Endothelial cell of umbilical vein (primary cell): ENCODE results near the gene CDH23. TPM values are rescaled to one million over a fixed set of nuclear protein-coding genes. Genes with fewer than 3 reads are reported as not detected.

Source experiments
- BruUV-seq: library from RNA; stranded (reverse); fragments of 400-500 nt; replicated peaks from 2 replicates; lab custom pipeline; 2021; lab: Mats Ljungman, UMichigan
- CTCF ChIA-PET: fragments of 300-600, 350-600 bp; sonication (Branson Sonifier 250); formaldehyde crosslinking; loops from one replicate; lab custom pipeline; 2021; ENCODE audit warnings: antibody characterized with exemption, inconsistent platforms; lab: Charles Lee
- POLR2A ChIA-PET: fragments of 300-600, 350-600 bp; sonication (Branson Sonifier 250); formaldehyde crosslinking; loops from one replicate; lab custom pipeline; 2021; ENCODE audit warnings: antibody characterized with exemption, inconsistent platforms; lab: Charles Lee
- DNase-seq: peaks from one replicate; pipeline ENCODE4 v3.0.0-alpha.2; 2011; ENCODE audit warnings: low read depth, low spot score
- FAIRE-seq: peaks from 2 replicates; lab custom pipeline; 2011; peaks lifted over from hg19 to GRCh38; lab: Jason Lieb, UNC
- H2AFZ ChIP-seq: 2 replicates; pipeline ENCODE4 v1.6.0; 2012; ENCODE audit warnings: low read depth, low read length, control low read depth, inconsistent platforms
- H3K27ac ChIP-seq: 2 replicates; pipeline ENCODE4 v1.5.1; 2011; ENCODE audit warnings: low read depth, mild to moderate bottlenecking, control low read depth, low read length, moderate library complexity; ENCODE audit not compliant: insufficient read depth
- H3K27me3 ChIP-seq, 2 experiments: 2 replicates each; pipeline versions ENCODE4 v1.6.0 to v1.6.1; 2011; ENCODE audit warnings: low read length in 2 of 2, mixed read lengths in 1 of 2; ENCODE audit not compliant: control insufficient read depth in 2 of 2, insufficient read depth in 2 of 2
- H3K36me3 ChIP-seq, 2 experiments: 2 replicates in 1 of 2; 3 replicates in 1 of 2; pipeline ENCODE4 v1.5.1; 2011; ENCODE audit warnings: low read length in 2 of 2, mild to moderate bottlenecking in 1 of 2, moderate library complexity in 1 of 2; ENCODE audit not compliant: control insufficient read depth in 2 of 2, insufficient read depth in 2 of 2; ENCODE audit errors: extremely low read depth in 1 of 2
- H3K4me1 ChIP-seq: 3 replicates; pipeline ENCODE4 v1.5.1; 2011; ENCODE audit warnings: mild to moderate bottlenecking, low read length; ENCODE audit not compliant: control insufficient read depth, insufficient read depth; ENCODE audit errors: extremely low read depth
- H3K4me2 ChIP-seq: 2 replicates; pipeline ENCODE4 v1.6.1; 2011; ENCODE audit warnings: low read length, control low read depth, mixed read lengths; ENCODE audit not compliant: insufficient read depth
- H3K4me3 ChIP-seq, 3 experiments: fragments of 200-600 bp in 1 of 3; sonication (generic), shearing (Covaris generic) in 1 of 3; replicated peaks in 1 of 3; 2 replicates each; pipeline ENCODE4 v1.5.1; 2011 to 2016; ENCODE audit warnings: control low read depth in 3 of 3, low read length in 3 of 3, mild to moderate bottlenecking in 2 of 3, inconsistent platforms in 1 of 3, low read depth in 1 of 3, moderate library complexity in 1 of 3; ENCODE audit not compliant: insufficient read depth in 1 of 3
- H3K79me2 ChIP-seq: 2 replicates; pipeline ENCODE4 v1.6.0; 2012; ENCODE audit warnings: low read length, inconsistent platforms; ENCODE audit not compliant: control insufficient read depth, insufficient read depth
- H3K9ac ChIP-seq: replicated peaks from 2 replicates; pipeline ENCODE3; 2011; ENCODE audit warnings: low read length, control low read depth; ENCODE audit not compliant: insufficient read depth; ENCODE audit errors: extremely low read depth
- H3K9me1 ChIP-seq: replicated peaks from 3 replicates; pipeline ENCODE4 v1.6.0; 2011; ENCODE audit warnings: mild to moderate bottlenecking, low read length; ENCODE audit not compliant: control insufficient read depth, insufficient read depth; ENCODE audit errors: extremely low read depth
- H3K9me3 ChIP-seq: replicated peaks from 2 replicates; pipeline ENCODE4 v1.5.1; 2012; ENCODE audit warnings: low read length, inconsistent platforms; ENCODE audit not compliant: control insufficient read depth, insufficient read depth
- H4K20me1 ChIP-seq: replicated peaks from 2 replicates; pipeline ENCODE3; 2011; ENCODE audit warnings: mild to moderate bottlenecking, low read length; ENCODE audit not compliant: control insufficient read depth, insufficient read depth; ENCODE audit errors: extremely low read depth
- EZH2 ChIP-seq: IDR thresholded peaks from 2 replicates; pipeline ENCODE4 v1.6.1; 2012; ENCODE audit warnings: borderline replicate concordance, low read depth, mild to moderate bottlenecking, moderate library complexity, low read length, inconsistent platforms; ENCODE audit not compliant: severe bottlenecking
- FOS ChIP-seq: IDR thresholded peaks from 2 replicates; pipeline ENCODE4 v1.6.1; 2011; ENCODE audit warnings: mild to moderate bottlenecking, low read length, moderate library complexity, borderline replicate concordance; ENCODE audit not compliant: insufficient read depth
- GATA2 ChIP-seq: IDR thresholded peaks from 2 replicates; pipeline ENCODE4 v1.7.0; 2011; ENCODE audit warnings: low read depth, mild to moderate bottlenecking, moderate library complexity, mixed read lengths, low read length; ENCODE audit not compliant: insufficient read length, insufficient read depth
- JUN ChIP-seq: IDR thresholded peaks from 2 replicates; pipeline ENCODE4 v1.6.1; 2011; ENCODE audit warnings: borderline replicate concordance, low read depth; ENCODE audit not compliant: insufficient read length, insufficient read depth
- MYC ChIP-seq: IDR thresholded peaks from one replicate; pipeline ENCODE4 v1.6.1; 2011; ENCODE audit warnings: mild to moderate bottlenecking, low read depth, low read length
- POLR2A ChIP-seq: IDR thresholded peaks from 2 replicates; pipeline ENCODE4 v1.6.1; 2012; ENCODE audit warnings: low read depth, mild to moderate bottlenecking, control low read depth, low read length
- POLR2AphosphoS5 ChIP-seq: IDR thresholded peaks from 2 replicates; pipeline ENCODE4 v1.6.1; 2012; ENCODE audit warnings: low read depth, mild to moderate bottlenecking, control low read depth, low read length, moderate library complexity; ENCODE audit not compliant: insufficient read depth
- dilution Hi-C: fragments of 300-500 bp; cut with MboI; formaldehyde crosslinking; loops from one replicate; pipeline ENCODE4 v1.15.0; 2019; ENCODE audit warnings: low sequenced_read_pairs; ENCODE audit not compliant: extremely low pct_ligation_motif_present
- intact Hi-C: fragments of 100-400 bp; cut with micrococcal nuclease; formaldehyde crosslinking; loops from one replicate; pipeline ENCODE4 v1.10.0; 2022
- polyA plus RNA-seq, 4 experiments: library from polyadenylated mRNA; depleted of rRNA in 3 of 4; stranded (reverse) in 3 of 4; unstranded in 1 of 4; fragments of >200 nt; gene quantifications; 2 replicates each; pipeline versions ENCODE4 v1.2.1 to v1.2.3, GENCODE V29; 2011 to 2012; ENCODE audit warnings: missing spikeins in 1 of 4
- total RNA-seq: library from RNA; stranded (reverse); gene quantifications from 2 replicates; pipeline ENCODE4 v1.2.3, GENCODE V29; 2021
- TF ChIP-seq, protein P1 (sequence below): IDR thresholded peaks from 2 replicates; pipeline ENCODE4 v1.6.1; 2011; ENCODE audit not compliant: insufficient read depth, insufficient read length
- TF ChIP-seq, protein P2 (sequence below), 2 donors: IDR thresholded peaks; 1 replicate in 1 of 2; 2 replicates in 1 of 2; pipeline ENCODE4 v1.5.1; 2011; ENCODE audit warnings: low read length in 2 of 2, mild to moderate bottlenecking in 2 of 2, moderate library complexity in 2 of 2, control low read depth in 1 of 2, inconsistent platforms in 1 of 2, low read depth in 1 of 2; ENCODE audit not compliant: insufficient read depth in 1 of 2; ENCODE audit errors: extremely low read depth in 1 of 2

The CDH23 gene
- total and polyA plus RNA-seq, 2 donors (not counting 3 experiments of a cell fraction or from before 2014, with no cell fraction given), result not detected

- H3K27ac ChIP-seq, result no peak overlapping the region
- no peak overlapping the region for H3K4me3 ChIP-seq
- TF ChIP-seq POLR2A (no peak), EZH2 (no peak), GATA2 (no peak), POLR2AphosphoS5 (no peak), JUN (no peak), FOS (no peak), MYC (no peak)
- TF ChIP-seq, protein P1, sequence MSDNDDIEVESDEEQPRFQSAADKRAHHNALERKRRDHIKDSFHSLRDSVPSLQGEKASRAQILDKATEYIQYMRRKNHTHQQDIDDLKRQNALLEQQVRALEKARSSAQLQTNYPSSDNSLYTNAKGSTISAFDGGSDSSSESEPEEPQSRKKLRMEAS, result no peak
- TF ChIP-seq, protein P2, sequence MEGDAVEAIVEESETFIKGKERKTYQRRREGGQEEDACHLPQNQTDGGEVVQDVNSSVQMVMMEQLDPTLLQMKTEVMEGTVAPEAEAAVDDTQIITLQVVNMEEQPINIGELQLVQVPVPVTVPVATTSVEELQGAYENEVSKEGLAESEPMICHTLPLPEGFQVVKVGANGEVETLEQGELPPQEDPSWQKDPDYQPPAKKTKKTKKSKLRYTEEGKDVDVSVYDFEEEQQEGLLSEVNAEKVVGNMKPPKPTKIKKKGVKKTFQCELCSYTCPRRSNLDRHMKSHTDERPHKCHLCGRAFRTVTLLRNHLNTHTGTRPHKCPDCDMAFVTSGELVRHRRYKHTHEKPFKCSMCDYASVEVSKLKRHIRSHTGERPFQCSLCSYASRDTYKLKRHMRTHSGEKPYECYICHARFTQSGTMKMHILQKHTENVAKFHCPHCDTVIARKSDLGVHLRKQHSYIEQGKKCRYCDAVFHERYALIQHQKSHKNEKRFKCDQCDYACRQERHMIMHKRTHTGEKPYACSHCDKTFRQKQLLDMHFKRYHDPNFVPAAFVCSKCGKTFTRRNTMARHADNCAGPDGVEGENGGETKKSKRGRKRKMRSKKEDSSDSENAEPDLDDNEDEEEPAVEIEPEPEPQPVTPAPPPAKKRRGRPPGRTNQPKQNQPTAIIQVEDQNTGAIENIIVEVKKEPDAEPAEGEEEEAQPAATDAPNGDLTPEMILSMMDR (IDR thresholded peaks at IDR 0.05; ENCODE audit: extremely low read depth in 1 of 2, insufficient read depth in 1 of 2, low read depth in 1 of 2, low read length in 2 of 2), result no peak
- H3K4me2 ChIP-seq, result no peak overlapping the region
- no peaks in the 10 kb centered on the region for H3K36me3 ChIP-seq
- BruUV-seq, result no TSS peak
- peaks cover 3% of the 10 kb centered on the region for H3K4me1 ChIP-seq
- H3K9me3 ChIP-seq, result no peaks in the 10 kb centered on the region
- dilution Hi-C loops, result no loop called here
- FAIRE-seq, result no peak
- peaks cover 0 to 2% of the 10 kb centered on the region in 2 experiments for H3K27me3 ChIP-seq
- intact Hi-C loops, result loop anchor here (2.0 to 10.0 kb wide), 3 partner anchors 45 to 167 kb away; partner anchors contain the start of gene VSIR
- POLR2A ChIA-PET, result no interaction called here
- H3K9me1 ChIP-seq, result no peaks in the 10 kb centered on the region
- no peaks in the 10 kb centered on the region for H3K79me2 ChIP-seq
- CTCF ChIA-PET, result interaction anchor here (0.9 to 1.5 kb wide), 6 partner anchors 9 to 158 kb away, joined by 3 to 6 read pairs (median 4); partner anchors contain the start of gene VSIR
- no peaks in the 10 kb centered on the region for H4K20me1 ChIP-seq
- DNase-seq, result no peak
- no peak overlapping the region for H2AFZ ChIP-seq
- no peak overlapping the region for H3K9ac ChIP-seq
Measured at GRCh38 chr10:71727738-71728737, 331.3 kb downstream of the CDH23 start.
